ENCODE data around the gene P3H2. TPM values are rescaled to one million over a fixed set of nuclear protein-coding genes. Genes with fewer than 3 reads are reported as not detected.

The P3H2 gene
- total and polyA plus RNA-seq, 2 experiments from 2014 or later, result 8.2 to 24.2 TPM

- TF ChIP-seq, protein P1, sequence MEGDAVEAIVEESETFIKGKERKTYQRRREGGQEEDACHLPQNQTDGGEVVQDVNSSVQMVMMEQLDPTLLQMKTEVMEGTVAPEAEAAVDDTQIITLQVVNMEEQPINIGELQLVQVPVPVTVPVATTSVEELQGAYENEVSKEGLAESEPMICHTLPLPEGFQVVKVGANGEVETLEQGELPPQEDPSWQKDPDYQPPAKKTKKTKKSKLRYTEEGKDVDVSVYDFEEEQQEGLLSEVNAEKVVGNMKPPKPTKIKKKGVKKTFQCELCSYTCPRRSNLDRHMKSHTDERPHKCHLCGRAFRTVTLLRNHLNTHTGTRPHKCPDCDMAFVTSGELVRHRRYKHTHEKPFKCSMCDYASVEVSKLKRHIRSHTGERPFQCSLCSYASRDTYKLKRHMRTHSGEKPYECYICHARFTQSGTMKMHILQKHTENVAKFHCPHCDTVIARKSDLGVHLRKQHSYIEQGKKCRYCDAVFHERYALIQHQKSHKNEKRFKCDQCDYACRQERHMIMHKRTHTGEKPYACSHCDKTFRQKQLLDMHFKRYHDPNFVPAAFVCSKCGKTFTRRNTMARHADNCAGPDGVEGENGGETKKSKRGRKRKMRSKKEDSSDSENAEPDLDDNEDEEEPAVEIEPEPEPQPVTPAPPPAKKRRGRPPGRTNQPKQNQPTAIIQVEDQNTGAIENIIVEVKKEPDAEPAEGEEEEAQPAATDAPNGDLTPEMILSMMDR (conservative IDR thresholded peaks at IDR 0.05; ENCODE audit: low read depth in 2 of 2), result no peak
- no peak for TF ChIP-seq ZNF331 (CRISPR knock-in tag; IDR thresholded peaks at IDR 0.05; ENCODE audit: low read depth)
These were observed 183.2 kb downstream of the P3H2 start (continued) for GRCh38 chr3:189937302-189938127.

- H3K4me1 ChIP-seq (ENCODE audit: insufficient read depth), result no peaks in the 10 kb centered on the region
- Mint-ChIP-seq H3K4me1 (no peaks in the 10 kb centered on the region), H3K4me3 (no peak overlapping the region), H3K36me3 (ENCODE audit: low read depth) (no peaks in the 10 kb centered on the region), H3K27ac (no peak overlapping the region), H3K27me3 (ENCODE audit: insufficient read depth, low read depth, poor library complexity) (peaks cover 2% of the 10 kb centered on the region), H3K9me3 (no peaks in the 10 kb centered on the region)
- H3K27me3 ChIP-seq (ENCODE audit: insufficient read depth), result no peaks in the 10 kb centered on the region
- DNase-seq (ENCODE audit: low spot score) (no peak), ATAC-seq (no peak)
- peaks cover 6% of the 10 kb centered on the region; the same call in 1 of the 2 replicates for H3K9me2 ChIP-seq (ENCODE audit: insufficient read depth)
- H2AFZ ChIP-seq, result no peak overlapping the region
- H3K27ac ChIP-seq (ENCODE audit: low read depth), result no peak overlapping the region
- H3K79me2 ChIP-seq (replicated peaks; ENCODE audit: insufficient read depth), result no peaks in the 10 kb centered on the region
- H4K20me1 ChIP-seq (replicated peaks; ENCODE audit: insufficient read depth), result no peaks in the 10 kb centered on the region
- H3K36me3 ChIP-seq (ENCODE audit: insufficient read depth), result no peaks in the 10 kb centered on the region
- H3K4me2 ChIP-seq, result no peak overlapping the region
- no peaks in the 10 kb centered on the region for H3F3A ChIP-seq (replicated peaks; ENCODE audit: low read depth)
- H3K4me3 ChIP-seq, result no peak overlapping the region
- TF ChIP-seq CREB1 (CRISPR knock-in tag; IDR thresholded peaks at IDR 0.05; ENCODE audit: low read depth), result no peak
- no peak for TF ChIP-seq STAT1 (IDR thresholded peaks at IDR 0.05; ENCODE audit: unreplicated experiment)
- no peak for TF ChIP-seq ZNF114 (CRISPR knock-in tag; IDR thresholded peaks at IDR 0.05)
- TF ChIP-seq, protein P1 (conservative IDR thresholded peaks at IDR 0.05; ENCODE audit: low read depth in 2 of 2), result no peak
- no peak for TF ChIP-seq EZH2phosphoT487 (IDR thresholded peaks at IDR 0.05; ENCODE audit: unreplicated experiment)
- no peak for TF ChIP-seq JUNB (IDR thresholded peaks at IDR 0.05; ENCODE audit: unreplicated experiment)
- TF ChIP-seq, protein P2, sequence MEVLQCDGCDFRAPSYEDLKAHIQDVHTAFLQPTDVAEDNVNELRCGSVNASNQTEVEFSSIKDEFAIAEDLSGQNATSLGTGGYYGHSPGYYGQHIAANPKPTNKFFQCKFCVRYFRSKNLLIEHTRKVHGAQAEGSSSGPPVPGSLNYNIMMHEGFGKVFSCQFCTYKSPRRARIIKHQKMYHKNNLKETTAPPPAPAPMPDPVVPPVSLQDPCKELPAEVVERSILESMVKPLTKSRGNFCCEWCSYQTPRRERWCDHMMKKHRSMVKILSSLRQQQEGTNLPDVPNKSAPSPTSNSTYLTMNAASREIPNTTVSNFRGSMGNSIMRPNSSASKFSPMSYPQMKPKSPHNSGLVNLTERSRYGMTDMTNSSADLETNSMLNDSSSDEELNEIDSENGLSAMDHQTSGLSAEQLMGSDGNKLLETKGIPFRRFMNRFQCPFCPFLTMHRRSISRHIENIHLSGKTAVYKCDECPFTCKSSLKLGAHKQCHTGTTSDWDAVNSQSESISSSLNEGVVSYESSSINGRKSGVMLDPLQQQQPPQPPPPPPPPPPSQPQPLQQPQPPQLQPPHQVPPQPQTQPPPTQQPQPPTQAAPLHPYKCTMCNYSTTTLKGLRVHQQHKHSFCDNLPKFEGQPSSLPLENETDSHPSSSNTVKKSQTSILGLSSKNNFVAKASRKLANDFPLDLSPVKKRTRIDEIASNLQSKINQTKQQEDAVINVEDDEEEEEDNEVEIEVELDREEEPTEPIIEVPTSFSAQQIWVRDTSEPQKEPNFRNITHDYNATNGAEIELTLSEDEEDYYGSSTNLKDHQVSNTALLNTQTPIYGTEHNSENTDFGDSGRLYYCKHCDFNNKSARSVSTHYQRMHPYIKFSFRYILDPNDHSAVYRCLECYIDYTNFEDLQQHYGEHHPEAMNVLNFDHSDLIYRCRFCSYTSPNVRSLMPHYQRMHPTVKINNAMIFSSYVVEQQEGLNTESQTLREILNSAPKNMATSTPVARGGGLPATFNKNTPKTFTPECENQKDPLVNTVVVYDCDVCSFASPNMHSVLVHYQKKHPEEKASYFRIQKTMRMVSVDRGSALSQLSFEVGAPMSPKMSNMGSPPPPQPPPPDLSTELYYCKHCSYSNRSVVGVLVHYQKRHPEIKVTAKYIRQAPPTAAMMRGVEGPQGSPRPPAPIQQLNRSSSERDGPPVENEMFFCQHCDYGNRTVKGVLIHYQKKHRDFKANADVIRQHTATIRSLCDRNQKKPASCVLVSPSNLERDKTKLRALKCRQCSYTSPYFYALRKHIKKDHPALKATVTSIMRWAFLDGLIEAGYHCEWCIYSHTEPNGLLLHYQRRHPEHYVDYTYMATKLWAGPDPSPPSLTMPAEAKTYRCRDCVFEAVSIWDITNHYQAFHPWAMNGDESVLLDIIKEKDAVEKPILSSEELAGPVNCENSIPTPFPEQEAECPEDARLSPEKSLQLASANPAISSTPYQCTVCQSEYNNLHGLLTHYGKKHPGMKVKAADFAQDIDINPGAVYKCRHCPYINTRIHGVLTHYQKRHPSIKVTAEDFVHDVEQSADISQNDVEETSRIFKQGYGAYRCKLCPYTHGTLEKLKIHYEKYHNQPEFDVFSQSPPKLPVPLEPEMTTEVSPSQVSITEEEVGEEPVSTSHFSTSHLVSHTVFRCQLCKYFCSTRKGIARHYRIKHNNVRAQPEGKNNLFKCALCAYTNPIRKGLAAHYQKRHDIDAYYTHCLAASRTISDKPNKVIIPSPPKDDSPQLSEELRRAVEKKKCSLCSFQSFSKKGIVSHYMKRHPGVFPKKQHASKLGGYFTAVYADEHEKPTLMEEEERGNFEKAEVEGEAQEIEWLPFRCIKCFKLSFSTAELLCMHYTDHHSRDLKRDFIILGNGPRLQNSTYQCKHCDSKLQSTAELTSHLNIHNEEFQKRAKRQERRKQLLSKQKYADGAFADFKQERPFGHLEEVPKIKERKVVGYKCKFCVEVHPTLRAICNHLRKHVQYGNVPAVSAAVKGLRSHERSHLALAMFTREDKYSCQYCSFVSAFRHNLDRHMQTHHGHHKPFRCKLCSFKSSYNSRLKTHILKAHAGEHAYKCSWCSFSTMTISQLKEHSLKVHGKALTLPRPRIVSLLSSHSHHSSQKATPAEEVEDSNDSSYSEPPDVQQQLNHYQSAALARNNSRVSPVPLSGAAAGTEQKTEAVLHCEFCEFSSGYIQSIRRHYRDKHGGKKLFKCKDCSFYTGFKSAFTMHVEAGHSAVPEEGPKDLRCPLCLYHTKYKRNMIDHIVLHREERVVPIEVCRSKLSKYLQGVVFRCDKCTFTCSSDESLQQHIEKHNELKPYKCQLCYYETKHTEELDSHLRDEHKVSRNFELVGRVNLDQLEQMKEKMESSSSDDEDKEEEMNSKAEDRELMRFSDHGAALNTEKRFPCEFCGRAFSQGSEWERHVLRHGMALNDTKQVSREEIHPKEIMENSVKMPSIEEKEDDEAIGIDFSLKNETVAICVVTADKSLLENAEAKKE (CRISPR knock-in tag; IDR thresholded peaks at IDR 0.05), result no peak
- TF ChIP-seq, protein P3, sequence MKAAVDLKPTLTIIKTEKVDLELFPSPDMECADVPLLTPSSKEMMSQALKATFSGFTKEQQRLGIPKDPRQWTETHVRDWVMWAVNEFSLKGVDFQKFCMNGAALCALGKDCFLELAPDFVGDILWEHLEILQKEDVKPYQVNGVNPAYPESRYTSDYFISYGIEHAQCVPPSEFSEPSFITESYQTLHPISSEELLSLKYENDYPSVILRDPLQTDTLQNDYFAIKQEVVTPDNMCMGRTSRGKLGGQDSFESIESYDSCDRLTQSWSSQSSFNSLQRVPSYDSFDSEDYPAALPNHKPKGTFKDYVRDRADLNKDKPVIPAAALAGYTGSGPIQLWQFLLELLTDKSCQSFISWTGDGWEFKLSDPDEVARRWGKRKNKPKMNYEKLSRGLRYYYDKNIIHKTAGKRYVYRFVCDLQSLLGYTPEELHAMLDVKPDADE (IDR thresholded peaks at IDR 0.05), result no peak
- TF ChIP-seq ZNF331 (CRISPR knock-in tag; IDR thresholded peaks at IDR 0.05; ENCODE audit: low read depth), result no peak
These were observed 184.3 kb downstream of the P3H2 start for GRCh38 chr3:189936201-189936945.

Measured in GM23338 (cell line).